MV-4-11 (cell line): ENCODE data around the gene REPS1.
A peak's percentile ranks its signal among the peaks of the same experiment; 100 is the strongest.

Experiments
- DNase-seq: peaks from one replicate; lab custom pipeline; 2025; lab: John Stamatoyannopoulos, UW

The REPS1 gene

DNA sequence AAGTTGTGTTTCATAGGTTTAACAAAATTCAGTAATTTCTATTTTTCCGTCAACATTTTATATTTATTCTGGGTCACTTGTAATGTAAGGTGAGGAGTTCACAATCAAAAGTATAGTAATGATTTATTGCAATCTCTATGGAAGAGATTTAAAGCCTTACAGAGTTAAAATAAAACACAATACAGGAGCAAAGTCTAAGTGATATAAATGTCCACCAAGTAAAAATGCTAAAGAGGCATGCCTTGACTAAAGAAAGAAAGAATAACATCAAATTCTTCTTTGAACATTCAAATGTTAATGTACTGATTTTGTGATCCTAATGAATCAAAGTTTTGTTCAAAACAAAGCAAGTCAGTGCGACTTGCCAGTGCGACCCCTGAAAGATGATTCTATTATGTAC, 61.5 kb downstream of the REPS1 start:
- no peak for DNase-seq

- no peak for DNase-seq
Measured at GRCh38 chr6:138925806-138926205, 62.2 kb downstream of the REPS1 start.

GRCh38 chr6:138923561-138923960, 64.5 kb downstream of the REPS1 start:
- no peak for DNase-seq

DNA sequence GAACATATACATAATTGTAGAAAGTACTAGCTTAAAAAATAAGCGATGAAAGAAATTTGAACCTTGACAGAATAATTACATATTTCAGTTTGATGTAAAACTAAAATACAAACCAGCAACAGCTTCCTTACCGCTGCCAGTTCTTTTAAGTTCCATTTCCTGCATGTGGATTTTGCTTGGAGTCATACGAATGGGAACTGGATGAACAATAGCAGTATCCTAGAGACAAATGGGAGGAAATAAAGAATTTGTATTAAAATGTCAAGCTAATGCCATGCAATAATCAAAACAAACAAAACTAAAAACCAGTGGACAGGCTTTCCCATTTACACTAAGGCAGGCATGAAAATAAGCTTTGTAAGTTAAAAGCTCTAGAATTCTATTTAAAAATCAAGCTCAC, 67.1 kb downstream of the REPS1 start:
- DNase-seq, result no peak

- no peak for DNase-seq
Measured at GRCh38 chr6:138914701-138915100, 73.4 kb downstream of the REPS1 start.

DNA sequence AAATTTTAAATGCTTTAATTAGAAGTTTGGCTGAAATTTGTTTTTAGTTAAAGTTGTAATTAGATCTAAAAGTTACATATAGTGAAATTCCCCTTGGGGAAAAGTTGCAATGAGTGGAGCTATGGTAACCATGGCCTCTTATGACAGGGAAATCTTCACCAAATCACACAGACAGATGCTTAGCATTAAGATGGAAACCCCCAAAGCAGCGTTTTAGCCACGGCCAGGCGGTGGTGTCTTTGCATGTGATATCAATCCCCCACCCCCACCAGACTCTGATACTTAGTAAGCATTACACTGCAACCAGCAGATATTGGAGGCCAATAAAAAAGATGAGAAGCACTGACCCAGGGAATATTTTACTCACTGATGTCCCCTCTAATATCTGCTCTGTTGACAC, 75.7 kb downstream of the REPS1 start:
- no peak for DNase-seq

- no peak for DNase-seq
Measured at GRCh38 chr6:138909975-138910374, 78.1 kb downstream of the REPS1 start.

- no peak for DNase-seq
Measured at GRCh38 chr6:138909511-138909910, 78.5 kb downstream of the REPS1 start.

DNA sequence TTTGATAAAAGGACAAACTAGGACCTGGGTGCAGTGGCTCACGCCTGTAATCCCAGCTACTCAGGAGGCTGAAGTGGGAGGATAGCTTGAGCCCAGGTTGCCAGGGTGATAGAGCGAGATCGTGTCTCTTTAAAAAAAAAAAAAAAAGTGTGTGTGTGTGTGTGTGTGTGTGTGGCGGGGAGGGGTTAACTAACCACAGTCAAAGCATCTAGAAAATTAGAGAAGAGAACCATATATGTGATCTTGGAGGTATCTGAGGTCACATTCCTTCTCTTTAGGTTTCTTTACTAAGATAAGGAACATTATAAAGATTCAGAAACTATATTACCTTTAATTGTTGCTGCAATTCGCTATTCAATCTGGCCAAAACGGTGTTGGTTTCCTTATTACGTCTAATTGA, 80.9 kb downstream of the REPS1 start:
- peak; percentile 10 for DNase-seq

DNA sequence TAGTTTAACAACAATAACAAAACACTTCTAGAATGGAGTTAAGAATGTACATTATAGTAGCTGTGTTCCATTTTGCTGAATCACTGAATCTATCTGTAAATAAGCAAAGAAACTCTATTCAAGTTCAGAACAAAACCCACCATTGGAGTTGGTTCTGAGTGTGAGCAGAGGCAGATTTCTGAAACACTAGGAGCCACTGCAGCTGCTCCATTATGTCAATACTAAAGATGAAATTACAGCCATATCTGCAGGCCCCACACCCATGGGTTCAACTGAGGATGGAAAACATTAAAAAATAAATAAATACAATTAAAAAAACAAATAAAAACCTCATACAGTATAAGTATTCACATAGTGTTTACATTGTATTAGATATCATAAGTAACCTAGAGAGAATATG, 91.0 kb downstream of the REPS1 start:
- no peak for DNase-seq

- no peak for DNase-seq
Measured at GRCh38 chr6:138896104-138896756, 91.8 kb downstream of the REPS1 start.

DNA sequence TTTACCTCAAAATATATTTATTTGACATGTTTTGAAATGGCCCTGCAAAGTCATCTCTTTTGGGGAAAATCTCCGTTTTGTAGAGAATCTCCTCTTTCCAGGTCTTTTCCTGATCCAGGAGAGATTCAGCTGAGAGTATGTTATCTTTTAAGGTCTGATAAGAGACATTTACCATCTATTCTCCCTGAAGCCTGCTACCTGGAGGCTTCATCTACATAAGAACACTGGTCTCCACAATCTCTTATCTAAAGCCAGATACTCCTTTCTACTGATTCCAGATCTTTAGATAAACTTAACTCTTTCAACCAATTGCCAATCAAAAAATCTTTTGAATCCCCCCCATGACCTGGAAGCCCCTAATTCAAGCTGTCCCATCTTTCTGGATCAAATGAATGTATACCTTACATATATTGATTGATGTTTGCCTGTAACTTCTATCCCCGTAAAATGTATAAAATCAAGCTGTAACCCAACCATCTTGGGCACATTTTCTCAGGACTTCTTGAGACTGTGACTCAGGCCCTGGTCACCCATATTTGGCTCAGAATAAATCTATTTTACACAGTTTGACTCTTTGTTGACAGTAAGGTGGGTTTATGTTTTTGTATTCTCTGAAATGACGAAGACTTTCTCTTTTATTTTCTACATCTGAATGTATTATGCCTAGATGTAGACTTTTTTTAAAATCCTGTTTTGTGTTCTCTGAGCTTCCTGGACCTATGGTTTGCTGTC, 96.6 kb downstream of the REPS1 start:
- DNase-seq, result no peak

- no peak for DNase-seq
Measured at GRCh38 chr6:138885156-138885819, 102.8 kb downstream of the REPS1 start.

DNA sequence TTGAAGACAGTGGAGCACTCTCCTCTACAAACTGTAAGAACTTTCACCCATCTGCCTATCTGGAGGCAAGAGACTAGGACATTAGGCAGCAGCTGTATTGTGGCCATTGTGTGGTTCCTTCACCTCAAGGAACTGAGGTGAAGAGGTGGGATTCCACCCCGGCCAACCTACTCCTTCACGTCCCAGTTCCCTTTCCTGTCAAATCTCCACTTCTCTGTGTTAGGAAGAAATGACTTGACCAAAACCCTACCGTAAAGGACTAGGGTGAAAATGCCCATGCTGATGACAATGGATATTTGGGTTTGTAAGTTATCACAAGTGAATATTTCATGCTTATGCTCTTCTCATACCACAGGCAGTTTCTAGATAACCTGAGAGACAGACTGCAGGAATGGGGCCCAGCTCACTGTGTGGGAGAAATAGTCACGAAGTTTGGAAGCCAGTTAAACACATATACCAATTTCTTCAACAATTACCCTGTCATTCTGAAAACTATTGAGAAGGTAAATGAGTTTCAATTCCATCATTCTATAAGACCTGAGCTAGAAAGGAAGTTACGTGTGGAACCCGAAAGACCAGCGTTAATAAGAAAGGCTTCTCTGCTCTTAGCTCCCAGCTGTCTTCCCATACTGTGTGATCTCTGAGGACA, 105.6 kb downstream of the REPS1 start:
- no peak for DNase-seq

GRCh38 chr6:138873191-138873590, 114.9 kb downstream of the REPS1 start:
- DNase-seq, result no peak

DNA sequence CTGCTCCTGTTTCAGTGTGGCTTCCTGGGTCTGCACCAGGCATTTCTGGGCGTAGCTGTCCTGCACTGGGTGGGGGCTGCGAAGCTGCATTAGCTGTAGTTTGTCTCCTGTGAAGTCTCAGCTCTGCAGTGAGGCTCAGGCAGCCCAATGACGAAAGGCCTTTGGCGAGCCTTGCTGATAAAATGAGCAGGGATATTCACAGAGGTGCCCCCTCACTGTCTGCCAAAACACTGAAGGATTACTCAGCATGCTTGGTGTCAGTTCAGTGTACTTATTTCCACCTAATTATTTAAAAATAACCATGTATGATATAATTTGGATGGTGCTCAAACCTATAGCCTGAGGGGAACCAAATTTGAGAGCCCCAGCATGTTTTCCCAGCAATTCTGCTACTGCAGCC, 118.7 kb downstream of the REPS1 start:
- no peak for DNase-seq

DNA sequence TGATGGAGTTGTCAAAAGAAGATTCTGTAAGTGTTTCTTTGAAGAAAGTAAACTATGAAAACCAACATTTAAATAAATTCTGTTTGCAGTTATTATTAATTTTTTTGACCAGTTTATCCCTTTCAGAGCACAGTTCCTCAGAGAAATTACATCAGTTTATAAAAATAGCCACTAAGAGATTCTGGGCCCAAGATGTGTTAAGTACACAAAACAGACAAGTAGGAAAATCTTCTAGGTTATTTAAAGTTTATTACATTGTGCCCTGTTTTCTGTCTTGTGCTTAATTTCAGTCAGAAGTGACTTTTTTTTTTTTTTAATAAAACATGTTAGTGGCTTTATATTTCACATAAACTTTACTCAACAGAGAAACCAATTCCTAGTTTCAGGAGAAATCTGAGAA, 119.9 kb downstream of the REPS1 start:
- DNase-seq, result no peak

GRCh38 chr6:138865480-138866109, 122.5 kb downstream of the REPS1 start:
- no peak for DNase-seq

GRCh38 chr6:138864343-138864890, 123.6 kb downstream of the REPS1 start:
- DNase-seq, result no peak

DNA sequence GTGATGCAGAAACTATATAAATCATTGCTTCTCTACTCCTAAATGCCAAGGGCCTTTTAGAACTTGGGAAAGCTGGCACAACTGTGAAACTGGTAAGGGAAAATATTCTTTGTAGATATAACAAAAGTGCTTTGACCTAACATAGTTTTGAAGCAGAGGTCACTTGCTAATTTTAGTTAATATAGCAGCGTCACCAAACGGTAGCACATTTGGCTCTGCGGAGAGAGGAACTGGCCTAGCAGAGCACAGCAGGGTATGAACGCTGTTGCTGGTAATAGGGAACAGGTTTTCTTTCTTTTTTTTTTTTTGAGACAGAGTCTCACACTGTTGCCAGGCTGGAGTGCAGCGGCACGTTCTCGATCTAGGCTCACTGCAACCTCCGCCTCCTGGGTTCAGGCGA, 124.7 kb downstream of the REPS1 start:
- peak; percentile 39 for DNase-seq

GRCh38 chr6:138862456-138862855, 125.6 kb downstream of the REPS1 start:
- no peak for DNase-seq

- no peak for DNase-seq
Measured at GRCh38 chr6:138857775-138858174, 130.3 kb downstream of the REPS1 start.
